CD4-positive, alpha-beta T cell treated with Interleukin-17A for 1 hour (primary cell): Measurements from ENCODE around the gene SFSWAP.
"Not testable (repeated sequence)": the region's sequence is repeated elsewhere in the genome, so short reads cannot be mapped to it uniquely, and the experiment has no call there.

ENCODE experiments used
- DNase-seq: peaks from one replicate; pipeline ENCODE4 v3.0.0-alpha.2; 2020

SFSWAP gene

DNA sequence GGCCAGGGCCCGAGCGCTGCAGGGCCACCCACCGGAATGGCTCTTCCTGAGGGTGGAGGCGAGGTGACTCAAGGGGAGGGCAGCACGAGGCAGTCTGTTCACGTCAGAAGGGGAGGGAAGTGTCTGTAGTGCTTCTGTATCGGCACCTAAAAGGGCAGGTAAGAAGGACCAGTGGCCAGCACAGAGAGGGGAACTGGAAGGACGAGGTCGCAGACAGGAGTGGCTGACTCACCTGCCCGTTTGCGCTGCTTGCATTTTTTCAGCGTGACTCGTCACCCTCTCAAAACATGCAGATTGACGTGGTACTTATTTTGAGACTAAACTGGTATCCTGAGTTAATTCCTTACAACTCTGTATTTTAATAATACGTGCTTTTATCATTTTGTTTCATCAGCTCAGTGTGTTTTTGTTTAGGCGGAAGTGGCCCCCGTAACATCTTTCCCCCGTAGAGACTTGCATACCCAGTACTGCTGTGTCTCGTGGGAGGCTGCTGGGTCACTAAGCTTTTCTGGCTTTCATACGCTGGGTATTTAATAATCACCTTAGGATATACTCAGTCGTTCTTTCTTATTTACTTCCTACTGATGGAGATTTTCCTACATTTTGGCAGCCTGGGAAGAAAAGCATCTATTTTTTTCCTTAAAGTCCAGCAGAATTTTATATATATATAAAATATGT lies 26.4 kb downstream of the SFSWAP start:
- DNase-seq: no peak

DNA sequence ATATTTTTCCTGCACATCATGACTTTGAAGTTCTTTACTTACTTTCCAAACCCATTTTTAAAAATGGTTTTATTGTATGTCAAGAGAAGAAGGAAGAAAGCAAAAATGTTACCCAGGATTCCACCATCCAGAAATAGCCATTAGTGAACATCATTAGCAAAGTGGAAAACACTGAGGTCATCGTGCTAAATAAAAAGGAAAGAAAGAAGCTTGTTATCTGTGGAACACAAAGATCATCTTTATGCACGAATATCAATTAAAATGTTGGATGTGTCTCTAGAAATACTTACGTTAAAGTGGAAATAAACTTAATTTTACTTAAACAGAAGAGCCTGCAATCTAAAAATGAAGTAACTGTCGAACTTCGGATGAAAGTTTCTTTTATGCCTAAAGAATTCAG lies 27.3 kb downstream of the SFSWAP start:
- DNase-seq: no peak

DNA sequence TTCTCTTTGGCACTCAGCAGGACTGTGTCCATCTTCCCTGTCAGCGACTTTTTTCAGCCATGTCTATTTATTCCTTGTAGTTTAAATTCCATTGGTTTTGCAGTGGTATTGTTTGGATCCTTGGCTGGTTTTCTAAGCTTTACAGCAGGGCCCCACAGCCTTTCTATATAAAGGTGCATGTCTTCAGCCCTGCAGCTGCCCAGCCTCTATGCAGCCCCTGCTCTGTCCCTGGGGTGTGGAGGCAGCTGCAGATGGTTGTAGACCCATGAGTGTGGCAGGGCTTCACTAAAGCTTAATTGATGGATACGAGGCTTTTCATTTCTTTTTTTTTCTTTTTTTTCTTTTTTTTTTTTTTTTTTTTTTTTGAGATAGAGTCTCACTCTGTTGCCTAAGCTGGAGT lies 29.7 kb downstream of the SFSWAP start:
- no peak for DNase-seq

DNA sequence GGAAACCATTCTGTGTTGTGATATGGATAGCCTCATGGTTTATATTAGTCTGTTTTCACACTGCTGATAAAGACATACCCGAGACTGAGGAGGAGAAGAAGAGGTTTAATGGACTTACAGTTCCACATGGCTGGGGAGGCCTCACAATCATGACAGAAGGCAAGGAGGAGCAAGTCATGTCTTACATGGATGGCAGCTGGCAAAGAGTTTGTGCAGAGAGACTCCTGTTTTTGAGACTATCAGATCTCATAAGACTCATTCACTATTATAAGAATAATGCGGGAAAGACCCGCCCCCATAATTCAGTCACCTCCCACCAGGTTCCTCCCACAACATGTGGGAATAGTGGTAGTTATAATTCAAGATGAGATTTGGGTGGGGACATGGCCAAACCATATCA lies 31.9 kb downstream of the SFSWAP start:
- DNase-seq: not testable (repeated sequence)

DNA sequence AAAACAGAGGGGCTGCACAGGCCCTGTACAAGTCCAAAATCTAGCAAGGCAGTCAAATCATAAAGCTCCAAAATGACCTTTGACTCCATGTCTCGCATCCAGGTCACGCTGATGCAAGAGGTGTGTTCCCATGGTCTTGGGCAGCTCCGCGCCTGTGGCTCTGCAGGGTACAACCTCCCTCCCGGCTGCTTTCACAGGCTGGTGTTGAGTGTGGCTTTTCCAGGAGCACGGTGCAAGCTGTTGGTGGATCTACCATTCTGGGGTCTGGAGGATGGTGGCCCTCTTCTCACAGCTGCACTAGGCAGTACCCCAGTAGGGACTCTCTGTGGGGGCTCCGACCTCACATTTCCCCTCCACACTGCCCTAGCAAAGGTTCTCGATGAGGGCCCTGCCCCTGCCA lies 32.5 kb downstream of the SFSWAP start:
- not testable (repeated sequence) for DNase-seq

DNA sequence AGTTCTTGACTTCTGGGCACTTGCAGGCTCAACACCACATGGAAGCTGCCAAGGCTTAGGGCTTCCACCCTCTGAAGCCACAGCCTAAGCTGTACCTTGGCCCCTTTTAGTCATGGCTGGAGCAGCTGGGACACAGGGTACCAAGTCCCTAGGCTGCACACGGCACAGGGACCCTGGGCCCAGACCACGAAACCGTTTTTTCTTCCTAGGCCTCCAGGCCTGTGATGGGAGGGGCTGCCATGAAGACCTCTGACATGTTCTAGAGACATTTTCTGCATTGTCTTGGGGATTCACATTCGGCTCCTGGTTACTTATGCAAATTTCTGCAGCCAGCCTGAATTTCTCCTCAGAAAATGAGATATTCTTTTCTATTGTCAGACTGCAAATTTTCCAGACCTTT lies 33.0 kb downstream of the SFSWAP start:
- not testable (repeated sequence) for DNase-seq

DNA sequence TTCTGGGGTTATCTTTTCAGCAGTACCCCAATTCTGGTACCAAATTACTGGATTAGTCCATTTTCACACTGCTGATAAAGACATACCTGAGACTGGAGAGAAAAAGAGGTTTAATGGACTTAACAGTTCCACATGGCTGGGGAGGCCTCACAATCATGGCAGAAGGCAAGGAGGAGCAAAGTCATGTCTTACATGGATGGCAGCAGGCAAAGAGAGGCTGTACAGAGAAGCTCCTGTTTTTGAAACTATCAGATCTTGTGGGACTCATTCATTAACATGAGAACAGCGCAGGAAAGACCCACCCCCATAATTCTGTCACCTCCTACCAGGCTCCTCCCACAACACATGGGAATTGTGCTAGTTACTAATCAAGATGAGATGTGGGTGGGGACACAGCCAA lies 33.8 kb downstream of the SFSWAP start:
- not testable (repeated sequence) for DNase-seq

DNA sequence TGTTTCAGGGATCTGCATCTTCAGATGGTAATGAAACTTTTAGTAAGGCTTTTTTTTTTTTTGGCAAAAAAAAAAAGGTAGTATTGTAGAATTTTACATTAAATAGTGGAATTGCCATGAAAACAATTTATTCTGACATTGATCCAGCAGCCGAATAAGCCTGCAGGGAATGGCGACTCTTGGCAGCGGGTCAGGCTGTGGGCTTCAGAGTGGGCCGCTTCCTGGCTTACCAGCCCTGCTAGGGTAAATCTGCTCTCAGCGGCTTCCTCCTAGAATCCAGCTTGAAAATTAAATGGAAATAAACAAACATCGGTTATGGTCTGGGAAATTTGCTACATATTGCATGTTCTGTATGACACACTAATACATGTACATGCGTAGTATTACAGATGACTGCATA lies 34.8 kb downstream of the SFSWAP start:
- no peak for DNase-seq

DNA sequence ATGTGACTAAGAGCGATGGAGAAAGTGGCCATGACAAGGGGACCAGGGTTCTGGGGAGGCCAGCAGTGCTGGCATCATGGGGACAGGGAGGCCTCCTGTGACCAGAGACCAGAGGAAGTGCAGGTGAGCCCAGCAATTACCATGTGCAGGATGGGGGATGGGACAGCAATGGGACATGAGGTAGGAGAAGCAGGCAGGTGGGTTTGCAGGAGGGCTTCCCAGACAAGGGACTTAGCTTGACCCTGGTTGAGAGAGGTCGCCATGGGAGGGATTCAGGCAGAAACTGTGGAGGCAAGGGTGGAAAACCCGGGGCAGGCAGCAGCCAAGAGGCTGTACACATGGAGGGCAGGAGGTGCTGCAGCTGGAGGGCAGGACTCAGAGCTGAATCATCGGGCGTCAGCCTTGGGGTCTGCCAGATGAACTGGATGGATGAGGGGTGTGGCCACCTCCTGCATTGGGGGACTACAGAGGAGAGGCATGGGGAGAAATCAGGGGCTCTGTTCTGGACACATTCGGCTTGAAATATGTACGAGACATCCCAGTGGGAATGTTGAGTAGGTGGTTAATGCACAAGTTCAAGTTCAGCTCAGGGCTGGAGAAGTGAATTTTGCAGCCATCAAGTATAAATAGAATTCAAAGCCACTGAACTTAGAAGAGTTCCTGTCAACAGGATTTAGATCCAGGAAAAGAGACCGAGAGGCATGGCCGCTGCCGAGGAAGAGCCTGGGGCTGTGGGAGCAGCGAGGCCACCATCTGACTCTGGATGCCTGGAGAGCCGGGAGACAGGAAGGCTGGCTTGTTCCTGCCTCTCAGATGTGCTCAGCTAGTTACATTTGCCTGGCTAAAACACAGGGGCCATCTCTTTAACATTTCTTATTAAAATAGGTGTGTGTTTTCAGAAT lies 36.6 kb downstream of the SFSWAP start:
- no peak for DNase-seq

DNA sequence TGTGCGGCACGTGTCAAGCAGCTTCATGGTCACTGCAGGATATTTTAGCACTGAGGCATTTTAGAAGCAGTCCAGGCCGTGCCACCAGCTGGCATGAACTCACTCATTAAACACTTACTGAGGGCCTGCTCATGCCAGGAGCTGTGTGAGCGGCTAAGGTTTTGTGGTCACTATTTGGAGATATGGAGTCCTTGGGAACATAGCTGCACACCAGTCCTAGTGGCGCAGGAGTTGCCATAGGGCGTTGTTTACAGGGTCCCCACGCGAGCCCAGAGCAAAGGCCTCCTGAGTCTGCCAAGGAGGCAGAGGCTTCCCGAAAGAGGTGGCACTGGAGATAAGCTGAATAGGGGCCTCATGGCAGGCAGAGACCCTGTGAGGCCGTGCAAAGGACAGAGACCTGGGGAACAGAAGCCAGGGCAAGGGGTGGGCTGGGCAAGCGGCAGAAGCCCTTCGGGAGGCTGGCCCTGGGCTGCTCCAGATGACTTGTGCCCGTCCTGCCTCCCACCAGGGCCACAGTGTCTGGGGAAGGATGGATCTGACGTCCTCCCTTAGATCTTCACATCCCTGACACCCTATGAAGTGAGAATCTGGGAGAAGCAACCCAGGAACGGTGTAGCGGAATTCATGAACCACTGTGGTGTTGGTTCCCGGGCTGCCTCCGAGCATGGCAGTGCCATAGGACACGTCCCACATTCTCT lies 38.9 kb downstream of the SFSWAP start:
- DNase-seq: no peak

DNA sequence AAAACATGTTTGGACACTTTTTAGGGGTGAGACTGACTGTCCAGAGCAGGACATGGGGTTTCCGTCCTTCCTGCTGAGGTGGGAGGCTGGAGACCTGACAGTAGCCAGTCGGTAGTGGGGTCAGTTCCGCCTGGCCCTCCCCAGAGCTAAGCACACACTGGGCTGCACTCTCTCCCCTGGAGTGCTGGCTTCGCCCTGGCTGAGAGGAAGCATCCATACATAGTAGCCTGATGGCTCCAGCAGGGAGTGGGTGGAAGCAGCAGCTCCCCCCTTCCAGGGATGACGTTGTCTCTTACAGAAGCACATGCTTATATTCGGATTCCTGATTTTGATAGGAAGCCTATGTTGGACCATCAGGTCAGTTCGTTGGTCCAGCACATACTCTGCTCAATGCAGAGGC lies 40.4 kb downstream of the SFSWAP start:
- no peak for DNase-seq

DNA sequence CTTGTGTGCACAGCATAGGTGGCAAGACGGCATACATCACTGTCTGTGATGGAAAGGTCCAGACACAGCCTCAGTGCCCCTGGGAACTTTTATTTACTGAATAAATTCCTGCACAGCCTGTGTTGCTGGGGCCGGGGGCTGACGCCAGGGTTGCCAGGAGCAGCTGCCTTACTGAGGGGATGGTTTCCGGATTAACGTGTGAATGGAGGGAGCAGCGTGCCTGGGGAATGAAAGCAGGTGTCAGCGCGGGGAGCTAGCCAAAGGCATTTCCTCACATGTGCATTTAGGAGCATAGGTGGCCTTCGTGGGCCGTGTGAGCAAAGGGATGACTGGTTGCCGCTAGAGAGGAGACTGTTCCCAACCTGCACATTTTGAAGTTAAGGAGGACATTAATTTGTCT lies 41.6 kb downstream of the SFSWAP start:
- no peak for DNase-seq

DNA sequence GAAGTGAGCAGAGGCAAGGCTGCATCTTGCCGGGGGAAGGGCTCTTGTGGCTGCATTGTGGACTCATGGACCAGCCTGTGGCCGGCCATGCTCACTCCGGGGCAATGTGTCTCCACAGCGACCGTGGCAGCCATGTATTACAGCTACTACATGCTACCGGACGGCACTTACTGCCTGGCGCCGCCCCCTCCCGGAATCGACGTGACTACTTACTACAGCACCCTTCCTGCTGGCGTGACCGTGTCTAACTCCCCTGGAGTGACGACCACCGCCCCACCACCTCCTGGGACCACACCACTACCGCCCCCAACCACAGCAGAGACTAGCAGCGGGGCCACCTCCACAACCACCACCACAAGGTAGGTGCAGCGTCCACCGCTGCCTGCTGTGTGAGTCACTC lies 42.1 kb downstream of the SFSWAP start:
- DNase-seq: no peak

DNA sequence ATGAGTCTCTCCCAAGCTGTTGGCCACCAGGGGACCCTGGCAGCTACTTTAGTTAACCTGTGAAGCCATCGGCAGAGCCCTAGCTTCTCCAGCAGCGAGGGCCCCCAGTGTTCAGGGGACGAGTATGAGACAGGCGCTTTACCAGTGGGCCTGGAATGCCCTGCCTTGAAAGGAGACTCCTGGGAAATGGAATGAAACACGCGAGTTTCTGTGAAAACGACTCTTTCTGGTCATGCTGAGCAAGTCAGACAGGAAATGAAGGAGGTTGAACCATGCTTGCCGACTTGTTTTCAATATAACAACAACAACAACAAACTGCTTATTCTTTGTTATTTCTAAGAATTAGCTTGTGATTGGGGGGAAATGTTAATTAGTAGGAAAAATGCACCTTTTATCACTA lies 42.9 kb downstream of the SFSWAP start:
- DNase-seq: no peak

DNA sequence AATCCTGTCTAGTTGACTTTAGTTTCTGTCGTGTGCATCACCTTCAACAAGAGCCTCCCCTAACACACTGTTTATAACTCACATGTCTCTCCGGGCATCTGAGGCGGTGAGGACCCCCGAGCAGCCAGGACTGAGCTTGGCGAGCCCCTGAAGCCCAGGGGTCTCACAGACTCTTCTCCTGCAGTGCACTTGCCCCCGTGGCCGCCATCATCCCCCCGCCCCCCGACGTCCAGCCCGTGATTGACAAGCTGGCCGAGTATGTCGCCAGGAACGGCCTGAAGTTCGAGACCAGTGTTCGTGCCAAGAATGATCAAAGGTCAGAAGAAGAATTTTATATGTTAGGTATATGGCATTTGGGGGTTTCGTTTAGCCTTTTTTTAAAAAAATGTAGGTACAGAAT lies 43.3 kb downstream of the SFSWAP start:
- no peak for DNase-seq

DNA sequence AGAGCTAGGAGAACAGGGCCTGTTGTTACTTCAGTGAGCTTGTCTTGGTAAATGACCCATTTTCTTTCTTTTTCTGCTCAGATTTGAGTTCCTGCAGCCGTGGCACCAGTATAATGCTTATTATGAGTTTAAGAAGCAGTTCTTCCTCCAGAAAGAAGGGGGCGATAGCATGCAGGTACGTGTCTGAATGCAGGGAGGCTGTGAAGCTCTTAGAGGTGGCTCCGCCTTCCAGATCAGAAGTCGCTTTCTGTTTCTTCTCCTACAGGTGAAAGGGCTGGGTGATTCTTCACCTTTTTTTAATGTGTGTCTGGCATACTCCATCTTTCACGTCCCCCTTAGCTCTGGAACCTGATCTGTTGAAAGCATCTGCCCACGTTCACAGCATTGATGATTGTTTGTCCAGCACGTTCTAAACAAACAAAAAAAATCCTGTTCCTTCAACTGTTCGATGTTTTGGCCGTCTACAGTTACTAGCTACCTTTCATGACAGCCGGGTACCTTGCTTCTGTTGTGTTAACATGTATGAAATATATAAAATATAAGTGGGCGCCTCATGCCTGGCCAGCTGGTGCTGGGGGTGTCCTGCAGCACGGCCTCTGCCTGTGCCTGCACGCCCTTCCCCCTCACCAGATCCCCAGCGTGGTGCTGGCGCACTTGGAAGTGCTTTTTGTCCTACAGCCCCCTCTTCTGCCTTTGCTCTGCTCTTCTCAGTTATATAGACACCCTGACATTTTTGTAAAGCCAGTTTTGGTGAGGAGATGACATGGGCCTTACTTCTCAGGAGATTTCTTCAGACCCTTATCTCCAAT lies 44.6 kb downstream of the SFSWAP start:
- peak; percentile 44 for DNase-seq

DNA sequence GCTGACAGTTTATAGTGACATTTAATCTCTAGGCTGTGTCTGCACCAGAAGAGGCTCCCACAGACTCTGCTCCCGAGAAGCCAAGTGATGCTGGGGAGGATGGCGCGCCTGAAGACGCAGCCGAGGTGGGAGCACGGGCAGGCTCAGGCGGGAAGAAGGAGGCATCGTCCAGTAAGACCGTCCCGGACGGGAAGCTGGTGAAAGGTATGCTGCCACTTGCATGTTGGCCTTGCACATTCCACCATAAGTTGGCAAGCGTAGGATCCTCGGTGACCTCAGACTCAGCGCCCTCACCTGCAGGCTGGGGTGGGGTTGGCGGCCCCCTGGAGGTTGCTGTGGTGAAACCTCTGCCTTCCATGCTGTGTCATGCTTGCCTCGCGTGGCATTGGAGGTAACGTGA lies 45.6 kb downstream of the SFSWAP start:
- DNase-seq: no peak

DNA sequence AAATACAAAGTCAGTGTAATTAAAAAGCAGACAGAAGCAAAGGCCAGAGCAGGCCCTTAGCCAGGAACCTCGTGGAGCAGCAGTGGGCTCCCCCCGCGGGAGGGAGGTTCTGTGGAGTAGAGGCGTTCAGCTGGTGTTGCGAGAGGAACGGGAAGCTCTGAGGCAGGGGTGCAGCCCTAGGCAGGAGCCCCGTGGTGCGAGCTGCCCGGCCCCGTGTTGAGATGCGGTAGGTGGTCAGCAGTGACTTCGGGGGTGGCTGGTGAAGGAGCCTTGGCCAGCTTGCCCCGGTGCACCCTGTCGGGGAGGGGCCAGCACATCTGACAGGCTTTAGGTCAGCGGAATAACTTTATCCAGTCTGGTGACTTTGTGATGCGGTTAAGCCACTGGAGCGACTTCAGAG lies 46.2 kb downstream of the SFSWAP start:
- no peak for DNase-seq

DNA sequence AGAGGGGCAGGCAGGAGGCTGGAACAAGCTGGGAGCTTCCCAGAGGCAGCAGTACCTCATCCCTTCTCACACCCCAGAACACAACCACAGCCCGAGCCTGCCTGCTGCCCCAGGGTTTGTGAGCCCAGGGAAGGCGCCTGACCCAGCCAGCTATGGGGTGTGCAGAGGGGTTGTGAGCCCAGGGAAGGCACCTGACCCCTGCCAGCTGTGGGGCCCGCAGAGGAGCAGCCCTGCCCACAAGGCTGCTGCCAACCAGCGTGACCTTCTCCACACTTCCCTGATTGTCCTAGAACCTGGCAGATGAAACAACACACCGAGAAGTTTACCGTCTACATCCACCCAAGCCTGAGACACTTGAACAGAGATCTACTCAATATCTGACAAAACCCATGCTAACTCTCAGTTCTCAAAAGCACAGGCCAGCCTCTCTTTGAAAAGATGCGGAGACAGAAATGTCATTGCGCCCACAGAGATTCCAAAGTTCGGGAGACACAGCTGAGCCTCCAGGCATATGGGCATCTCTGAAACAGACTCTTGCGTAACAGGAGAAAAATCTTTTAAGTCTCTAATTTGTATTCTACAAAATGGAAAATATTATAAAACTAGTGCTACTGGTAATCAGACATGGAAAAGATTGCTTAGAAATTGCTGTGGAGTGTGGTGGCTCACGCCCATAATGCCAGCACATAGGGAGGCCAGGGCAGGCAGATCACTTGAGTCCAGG lies 47.3 kb downstream of the SFSWAP start:
- no peak for DNase-seq

DNA sequence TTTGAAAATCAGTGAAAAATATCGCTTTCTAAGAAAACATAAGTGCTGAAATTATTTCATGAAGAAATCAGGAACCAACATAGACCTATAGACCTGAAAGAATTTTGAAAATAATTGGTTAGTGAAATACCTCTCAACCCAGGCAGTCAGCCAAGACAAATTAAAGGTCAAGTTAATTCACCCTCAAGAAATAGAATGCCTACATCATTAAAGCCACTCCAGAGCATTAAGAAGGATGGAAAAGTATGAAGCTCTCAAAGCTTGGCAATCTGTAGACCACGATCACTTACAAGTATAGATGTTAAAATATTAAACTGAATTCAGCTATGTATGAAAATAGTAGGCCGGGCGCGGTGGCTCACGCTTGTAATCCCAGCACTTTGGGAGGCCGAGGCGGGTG lies 48.3 kb downstream of the SFSWAP start:
- no peak for DNase-seq

DNA sequence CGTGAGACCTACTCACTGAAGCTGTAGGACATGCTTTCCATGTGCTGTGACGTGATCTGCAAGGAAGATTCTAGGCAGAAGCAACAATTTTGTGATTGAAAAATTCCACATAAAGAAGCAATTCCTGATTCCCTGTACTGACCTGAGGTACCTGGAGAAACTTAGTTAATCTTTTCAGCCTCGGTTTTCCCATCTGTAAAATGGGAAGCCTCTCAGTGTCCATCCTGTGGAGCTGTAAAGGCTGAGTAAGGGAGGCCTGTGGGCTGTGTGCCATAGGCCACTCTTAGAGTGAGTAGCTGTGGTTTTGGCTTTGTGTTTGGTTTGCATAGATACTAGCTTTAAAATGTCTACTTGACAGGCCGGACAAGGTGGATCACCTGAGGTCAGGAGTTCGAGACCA lies 50.7 kb downstream of the SFSWAP start:
- no peak for DNase-seq

DNA sequence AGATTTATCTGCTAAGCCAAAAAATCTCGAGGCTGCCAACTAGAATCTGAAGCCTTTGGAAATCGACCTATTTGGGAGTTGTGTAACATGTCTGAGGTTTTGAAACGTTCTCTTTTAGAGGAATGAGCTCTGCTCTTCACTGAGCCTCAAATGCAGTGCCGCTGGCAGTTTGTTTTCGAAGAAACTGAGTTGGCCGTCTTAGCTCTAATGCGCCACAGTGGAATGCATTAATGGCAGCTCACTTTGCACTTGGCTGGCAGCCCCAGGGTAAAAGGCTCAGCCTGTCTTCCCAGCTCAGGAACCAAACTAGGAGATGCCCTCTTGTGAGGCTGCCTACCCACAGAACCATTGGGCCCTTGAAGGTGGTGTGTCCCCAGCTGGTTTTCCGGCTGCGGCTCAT lies 53.8 kb downstream of the SFSWAP start:
- no peak for DNase-seq
